DMS114 treated with DMSO at 0.1 percent for 48 hours (cell line): ENCODE results near the gene KMT2E.

Experiments
- DNase-seq: peaks from one replicate; lab custom pipeline; 2025; ENCODE audit not compliant: unreplicated experiment; lab: John Stamatoyannopoulos, UW

The KMT2E gene

GRCh38 chr7:105125745-105126144, 111.7 kb downstream of the KMT2E start:
- DNase-seq, result no peak

DNA sequence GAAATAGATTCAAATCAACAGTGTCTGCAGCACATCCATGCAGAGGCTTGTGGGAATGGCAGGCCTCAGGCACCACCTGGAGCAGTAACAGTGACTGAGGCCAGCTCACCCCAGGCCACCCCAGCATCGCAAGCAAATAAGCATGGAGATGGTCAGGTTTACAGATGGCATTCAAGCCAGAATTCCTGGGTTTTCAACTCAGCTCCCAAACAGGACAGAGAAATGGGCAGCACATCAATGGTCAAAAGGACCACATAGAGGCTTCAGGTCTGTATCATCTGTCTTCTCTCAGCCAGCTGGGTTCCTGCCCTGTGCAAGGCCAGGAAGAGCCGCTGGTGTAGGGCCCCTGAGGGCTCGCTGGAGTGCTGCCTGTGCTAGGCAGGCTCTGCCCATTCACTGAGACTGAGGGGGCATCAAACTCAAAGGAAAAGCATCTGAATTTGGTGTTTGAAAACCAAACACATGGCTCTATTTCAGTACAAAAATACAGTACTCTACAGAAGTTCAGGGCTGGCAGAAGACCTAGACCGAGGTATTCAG, 112.5 kb downstream of the KMT2E start:
- no peak for DNase-seq

- no peak for DNase-seq
Measured at GRCh38 chr7:105127179-105127578, 113.2 kb downstream of the KMT2E start.

DNA sequence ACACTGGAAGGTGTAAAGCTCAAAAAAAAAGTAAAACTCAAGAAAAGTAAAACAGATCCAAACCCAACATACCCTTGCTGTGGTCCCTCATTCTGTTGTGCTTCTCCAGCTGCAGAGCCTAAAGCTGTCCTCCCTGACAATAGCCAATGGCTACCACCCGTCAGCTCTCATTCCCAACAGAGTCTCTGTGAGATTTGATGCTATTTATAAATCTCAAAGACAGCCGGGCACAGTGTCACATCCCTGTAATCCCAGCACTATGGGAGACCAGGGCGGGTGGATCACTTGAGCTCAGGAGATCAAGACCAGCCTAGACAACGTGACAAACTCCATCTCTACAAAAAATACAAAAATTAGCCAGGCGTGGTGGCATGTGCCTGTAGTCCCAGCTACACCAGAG, 116.0 kb downstream of the KMT2E start:
- DNase-seq, result no peak

- DNase-seq, result no peak
Measured at GRCh38 chr7:105130580-105130979, 116.6 kb downstream of the KMT2E start.

DNA sequence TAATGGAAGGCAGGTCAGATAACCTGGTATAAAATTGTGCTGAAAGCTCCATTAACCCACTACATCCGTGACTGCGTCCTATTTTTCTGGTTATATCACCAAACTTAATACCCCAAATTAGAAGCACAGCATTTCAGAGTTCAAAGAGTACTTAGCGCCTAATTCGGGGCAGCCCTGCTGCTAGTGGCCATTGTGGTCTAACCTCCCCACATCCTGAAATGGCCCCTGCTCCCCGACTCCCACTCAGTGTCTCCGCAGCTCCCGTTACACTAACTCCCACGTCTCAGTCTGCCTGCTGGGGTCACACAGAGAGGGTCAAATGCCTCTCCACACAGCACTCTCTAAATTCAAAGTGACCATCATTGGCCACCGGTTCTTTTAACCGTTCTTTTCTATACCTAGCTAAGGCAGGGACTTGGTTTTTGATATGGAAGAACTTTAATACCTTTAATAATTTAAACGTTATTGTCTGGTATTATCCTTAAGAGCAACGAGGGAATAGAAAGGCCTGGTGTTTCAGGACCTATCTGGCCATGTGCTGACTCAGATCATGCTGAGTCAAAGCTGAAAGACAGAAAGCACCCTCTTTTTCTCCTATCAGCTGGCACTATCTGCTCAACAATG, 117.1 kb downstream of the KMT2E start:
- no peak for DNase-seq

DNA sequence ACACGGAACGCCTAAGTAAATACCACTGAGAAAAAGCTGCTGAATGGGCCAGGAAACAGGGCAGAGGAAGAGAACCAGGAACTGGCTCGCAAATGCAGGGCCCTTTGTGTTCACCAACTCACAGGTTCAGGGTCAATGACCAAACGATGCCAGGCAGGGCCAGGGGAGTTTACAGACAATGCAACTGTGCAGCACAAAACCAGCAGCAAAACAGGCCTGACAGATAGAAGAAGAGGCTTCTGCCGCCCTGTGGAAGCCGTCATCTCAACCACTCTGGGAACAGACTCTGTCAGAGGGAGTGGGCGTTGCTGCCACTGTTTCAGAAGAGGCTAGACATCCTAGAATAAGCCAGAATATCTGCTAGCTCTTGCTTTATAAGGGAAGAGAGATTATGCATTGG, 117.9 kb downstream of the KMT2E start:
- DNase-seq, result no peak

DNA sequence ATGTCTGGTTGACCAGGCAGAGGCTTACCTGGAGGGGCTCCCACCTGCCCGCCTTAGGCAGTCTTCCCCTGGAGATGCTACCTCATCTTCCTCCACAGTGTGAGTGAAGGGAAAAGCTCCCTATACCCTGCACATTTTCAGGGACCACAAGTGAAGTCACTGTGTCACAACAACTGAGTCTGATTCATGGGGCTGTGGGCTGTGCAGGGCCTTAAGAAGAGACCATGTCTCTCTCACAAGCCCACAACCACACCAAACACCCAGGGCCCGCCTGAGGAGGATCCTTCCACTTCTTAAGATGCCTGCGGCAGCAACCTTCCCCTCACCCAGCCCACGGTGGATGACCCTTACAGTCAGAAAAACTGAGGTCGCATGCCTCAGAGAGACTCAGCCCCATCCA, 118.3 kb downstream of the KMT2E start:
- DNase-seq, result no peak

DNA sequence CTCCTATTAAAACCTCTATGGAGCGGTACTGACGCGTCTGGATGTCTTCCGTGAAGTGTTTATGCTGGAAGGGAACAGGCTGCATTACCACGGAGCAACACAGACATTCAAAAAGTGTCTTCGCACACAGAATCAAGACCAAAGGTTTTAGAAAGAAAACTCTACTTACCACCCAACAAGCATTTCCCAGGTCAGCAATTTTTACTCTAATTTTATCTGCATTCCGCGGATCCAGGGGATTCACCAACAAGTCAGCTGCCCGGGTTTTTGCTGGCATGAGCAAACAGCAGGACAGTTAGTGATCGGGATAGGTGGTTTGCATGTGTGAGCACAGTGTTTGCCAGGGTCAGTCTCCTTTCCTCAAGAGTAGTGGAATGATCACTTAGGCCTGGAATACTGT, 118.8 kb downstream of the KMT2E start:
- no peak for DNase-seq

DNA sequence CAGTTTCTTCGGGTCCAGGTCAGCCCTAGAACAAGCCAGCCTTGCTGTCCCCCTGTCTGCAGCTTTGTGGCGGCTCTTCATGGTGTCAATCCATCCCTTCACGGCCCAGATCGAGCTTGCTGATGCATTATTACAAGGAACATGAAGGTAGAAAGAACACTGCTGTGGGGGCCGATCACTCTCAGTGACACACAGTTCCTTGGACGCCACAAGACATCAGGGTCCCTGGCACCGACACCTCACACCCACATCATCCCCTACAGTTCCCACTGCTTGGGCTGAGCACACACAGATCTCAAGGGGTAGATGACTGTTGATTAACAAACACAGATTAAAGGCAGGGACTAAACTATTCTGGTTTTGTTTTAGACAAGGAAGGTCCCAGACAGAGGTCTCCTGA, 119.4 kb downstream of the KMT2E start:
- DNase-seq, result no peak

GRCh38 chr7:105133986-105134655, 120.1 kb downstream of the KMT2E start:
- no peak for DNase-seq

DNA sequence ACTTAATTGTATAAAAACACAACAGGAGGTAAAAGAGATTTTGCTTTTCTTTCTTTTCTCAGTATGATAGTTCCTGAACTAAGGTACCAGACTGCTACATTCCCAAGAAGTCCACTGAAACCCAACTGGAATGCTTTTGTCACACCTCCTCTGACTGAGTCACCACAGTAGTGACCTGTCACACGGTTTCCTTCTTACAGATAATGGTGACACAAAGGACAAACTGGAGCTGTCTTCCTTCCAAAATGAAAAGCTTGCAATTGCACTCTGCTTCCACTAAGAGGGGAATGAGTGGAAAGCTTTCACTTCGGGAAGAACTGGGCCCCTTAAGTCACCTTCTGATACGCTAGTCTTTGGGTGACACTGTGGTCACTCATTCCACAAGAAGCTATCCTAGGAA, 122.2 kb downstream of the KMT2E start:
- no peak for DNase-seq

DNA sequence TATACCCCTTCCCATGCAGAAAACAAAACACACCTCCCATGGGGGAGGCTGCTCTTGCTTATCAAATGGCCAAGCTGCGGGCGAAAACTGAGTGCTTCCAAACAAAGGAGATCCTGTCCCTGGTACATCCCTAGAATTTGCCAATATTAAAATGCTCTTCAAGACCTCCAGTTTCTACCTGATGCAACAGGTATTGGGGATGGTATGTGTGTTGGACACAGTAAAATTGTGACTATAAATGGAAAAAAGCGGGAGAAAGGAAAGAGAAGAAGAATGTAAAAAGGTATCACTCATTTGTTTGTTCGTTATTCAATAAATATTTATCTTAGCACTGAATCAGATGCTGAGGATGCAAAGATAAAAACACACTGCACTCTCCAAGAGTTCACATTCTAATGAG, 123.9 kb downstream of the KMT2E start:
- no peak for DNase-seq

DNA sequence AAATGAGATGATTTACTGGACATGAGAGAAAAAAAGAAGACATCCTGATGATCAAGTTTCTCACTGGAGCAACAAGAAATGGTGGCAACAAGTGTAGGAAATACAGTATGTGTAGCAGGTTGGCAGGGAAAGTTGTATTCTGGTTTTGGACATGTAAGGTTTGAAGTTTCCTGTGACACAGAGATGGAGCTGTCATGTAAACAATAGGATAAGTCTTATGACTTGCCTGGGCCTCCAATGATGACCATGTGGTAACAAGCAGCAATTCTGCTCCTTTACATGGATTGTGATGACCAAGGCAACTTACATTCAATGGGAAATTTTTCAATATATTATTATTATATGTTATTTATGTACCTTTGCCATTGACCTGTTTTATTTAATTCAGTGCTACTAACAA, 125.4 kb downstream of the KMT2E start:
- no peak for DNase-seq

DNA sequence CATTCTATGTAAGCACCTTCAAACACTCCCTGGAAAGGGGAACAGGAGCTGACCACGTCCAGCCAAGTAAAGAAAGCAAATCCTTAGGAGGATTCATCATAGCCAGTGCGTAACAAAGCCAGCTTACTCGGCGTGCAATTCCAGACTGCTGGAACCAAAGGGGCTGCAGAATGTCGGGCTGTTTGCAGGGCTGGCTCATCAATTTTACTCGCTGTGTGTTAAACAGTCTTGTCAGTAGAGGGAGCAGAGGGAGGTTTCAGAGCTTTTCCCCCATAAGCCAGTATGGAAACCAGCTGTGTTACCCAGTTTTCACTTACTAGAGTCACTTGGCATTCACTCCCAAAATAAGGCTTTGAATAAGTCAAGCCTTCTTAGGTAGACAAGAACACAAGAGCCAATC, 127.1 kb downstream of the KMT2E start:
- peak; percentile 43 for DNase-seq

DNA sequence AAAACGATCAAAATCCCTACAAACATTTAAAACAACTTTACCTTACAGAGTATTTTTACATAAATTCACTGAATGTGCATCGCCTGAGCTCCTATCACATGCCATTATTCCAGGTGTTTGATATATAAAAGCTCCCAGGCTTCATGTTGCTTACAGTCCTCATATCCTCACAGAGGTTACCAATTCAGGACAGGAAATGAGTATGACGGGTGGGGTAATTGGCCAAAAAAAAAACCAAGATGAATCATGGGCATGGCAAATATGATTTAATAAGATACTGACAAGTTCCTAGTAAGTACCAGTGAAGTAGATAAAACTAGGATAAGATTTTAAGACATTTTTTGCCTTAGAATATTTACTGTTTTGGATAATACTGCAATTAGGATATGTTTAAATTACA, 135.8 kb downstream of the KMT2E start:
- no peak for DNase-seq

DNA sequence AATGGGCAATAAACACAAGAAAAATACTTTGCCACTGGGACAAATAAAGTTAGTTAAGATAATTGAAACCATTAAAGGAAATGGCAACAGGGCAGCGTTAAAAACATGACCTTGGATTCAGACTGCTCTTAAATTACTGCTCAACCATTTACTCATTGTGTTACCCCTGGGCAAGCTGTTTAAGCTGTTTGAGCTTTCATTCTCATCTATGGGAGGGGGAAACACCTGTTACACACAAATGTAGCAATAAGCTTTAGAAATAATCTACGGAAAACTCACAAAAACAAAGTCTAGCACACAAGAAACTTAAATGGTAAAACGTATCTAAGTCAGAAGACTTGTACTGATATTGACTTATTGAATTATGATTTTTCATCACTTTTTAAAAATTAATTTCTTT, 137.1 kb downstream of the KMT2E start:
- no peak for DNase-seq

DNA sequence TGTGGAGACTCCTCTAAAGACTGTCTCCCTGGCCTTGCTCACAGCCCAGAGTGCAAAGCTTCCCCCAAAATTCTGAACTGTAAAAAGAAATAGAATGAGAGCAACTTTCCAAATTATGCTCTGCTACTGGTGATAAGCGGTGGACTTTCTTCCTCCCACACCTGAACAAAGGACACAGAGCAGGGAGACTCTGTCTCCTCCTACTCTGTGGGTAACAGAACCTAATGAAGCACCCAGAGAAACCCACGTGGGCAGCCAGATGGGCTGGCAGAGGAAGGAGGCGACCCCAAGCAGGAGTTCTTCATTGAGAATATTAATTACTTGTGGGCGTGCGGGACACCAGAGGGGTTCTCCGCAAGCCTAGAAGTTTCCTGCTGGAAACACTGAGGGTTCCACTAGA, 139.5 kb downstream of the KMT2E start:
- DNase-seq, result no peak

GRCh38 chr7:105154084-105154483, 140.1 kb downstream of the KMT2E start:
- DNase-seq, result no peak

DNA sequence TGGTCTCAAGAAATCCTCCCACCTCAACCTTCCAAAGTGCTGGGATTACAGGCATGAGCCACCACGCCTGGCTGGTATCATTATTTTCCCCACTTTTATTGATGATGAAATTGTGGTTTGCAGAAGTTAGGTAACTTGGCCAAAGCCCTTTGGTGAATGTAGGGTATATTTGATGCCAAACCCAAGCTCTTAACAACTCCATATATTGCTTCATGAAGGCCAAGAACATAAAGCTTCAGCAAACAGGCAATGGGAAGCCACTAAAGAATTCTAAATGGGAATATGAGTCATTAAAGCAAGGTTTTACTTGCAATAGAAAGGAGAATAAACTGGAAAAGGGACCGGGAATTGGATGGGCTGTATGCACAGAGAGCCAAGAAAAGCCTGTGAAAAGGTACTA, 142.7 kb downstream of the KMT2E start:
- DNase-seq, result no peak

DNA sequence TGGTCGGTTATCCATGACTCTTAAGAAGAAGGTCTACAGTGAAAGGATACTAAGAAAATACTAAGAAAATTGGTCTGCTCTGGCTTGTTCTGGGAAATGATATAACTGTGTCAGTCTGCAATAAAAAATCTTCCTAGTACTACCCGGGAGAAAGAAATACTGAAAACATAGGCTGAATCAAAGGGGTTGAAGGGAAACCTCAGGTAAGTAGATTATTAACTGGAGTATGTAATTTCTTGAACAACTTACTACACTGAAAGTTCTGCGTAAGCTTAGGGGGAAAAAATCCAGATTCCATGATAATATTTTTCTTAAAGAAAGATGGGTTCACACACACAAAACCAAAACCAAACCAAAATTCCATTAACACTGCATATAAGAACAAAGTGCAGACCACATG, 143.3 kb downstream of the KMT2E start:
- no peak for DNase-seq

DNA sequence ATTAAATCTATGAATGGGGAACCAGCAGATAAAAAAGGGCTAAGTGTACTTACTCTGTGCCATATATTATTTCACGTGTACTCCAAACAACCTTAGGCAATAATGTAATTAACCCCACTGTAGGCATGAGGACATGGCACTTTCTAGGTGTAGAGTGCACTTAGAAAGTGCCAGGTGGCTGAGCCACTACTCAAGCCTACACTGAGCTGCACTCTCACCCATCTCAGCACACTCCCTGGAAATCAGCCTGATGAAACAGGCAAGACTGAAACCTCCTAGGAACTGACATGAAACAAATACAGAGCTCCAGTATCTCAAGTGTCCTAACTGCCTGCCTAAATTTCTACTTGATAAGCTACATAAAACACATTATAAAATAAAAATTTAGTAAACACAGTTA, 147.4 kb downstream of the KMT2E start:
- no peak for DNase-seq
